ENCODE data around the gene CYP4F12.
A peak's percentile ranks its signal among the peaks of the same experiment; 100 is the strongest.

CYP4F12 gene

GRCh38 chr19:15672580-15673175, at the start of gene CYP4F12:
TSS of gene CYP4F12 (plus strand) at chr19:15673087. CDS start at chr19:15673530, 443 bp downstream.
- no peak for DNase-seq (ENCODE audit: low read depth)

- no peak for DNase-seq (ENCODE audit: low read depth)
These were observed 49.1 kb upstream of the CYP4F12 start for GRCh38 chr19:15623711-15624318.

GRCh38 chr19:15628236-15629002, 44.5 kb upstream of the CYP4F12 start:
- DNase-seq (ENCODE audit: low read depth), result no peak

- peak; percentile 91 for DNase-seq (ENCODE audit: low read depth)
These were observed 43.6 kb upstream of the CYP4F12 start for GRCh38 chr19:15629003-15629880.

- DNase-seq (ENCODE audit: low read depth), result no peak
These were observed 41.1 kb upstream of the CYP4F12 start for GRCh38 chr19:15631817-15632216.

- no peak for DNase-seq (ENCODE audit: low read depth)
These were observed 39.6 kb upstream of the CYP4F12 start for GRCh38 chr19:15633082-15633835.

- DNase-seq (ENCODE audit: low read depth), result no peak
These were observed 38.8 kb upstream of the CYP4F12 start for GRCh38 chr19:15634105-15634504.

GRCh38 chr19:15635016-15635805, 37.7 kb upstream of the CYP4F12 start:
- DNase-seq (ENCODE audit: low read depth), result no peak

- no peak for DNase-seq (ENCODE audit: low read depth)
These were observed 36.9 kb upstream of the CYP4F12 start for GRCh38 chr19:15636026-15636425.

GRCh38 chr19:15639596-15639995, 33.3 kb upstream of the CYP4F12 start:
- no peak for DNase-seq (ENCODE audit: low read depth)

- DNase-seq (ENCODE audit: low read depth), result no peak
These were observed 32.5 kb upstream of the CYP4F12 start, which contains the start of gene CYP4F3 for GRCh38 chr19:15640294-15640903. TSS of gene CYP4F3 (plus strand) at chr19:15640897. CDS start at chr19:15641416, 519 bp downstream.

- DNase-seq (ENCODE audit: low read depth), result no peak
These were observed 31.8 kb upstream of the CYP4F12 start for GRCh38 chr19:15640904-15641597.

- no peak for DNase-seq (ENCODE audit: low read depth)
These were observed 30.9 kb upstream of the CYP4F12 start for GRCh38 chr19:15641901-15642491.

- DNase-seq (ENCODE audit: low read depth), result no peak
These were observed 30.1 kb upstream of the CYP4F12 start for GRCh38 chr19:15642807-15643206.

- no peak for DNase-seq (ENCODE audit: low read depth)
These were observed 29.5 kb upstream of the CYP4F12 start for GRCh38 chr19:15643387-15643786.

GRCh38 chr19:15644066-15644741, 28.7 kb upstream of the CYP4F12 start:
- DNase-seq (ENCODE audit: low read depth), result no peak

GRCh38 chr19:15644816-15645215, 28.1 kb upstream of the CYP4F12 start:
- DNase-seq (ENCODE audit: low read depth), result no peak

- no peak for DNase-seq (ENCODE audit: low read depth)
These were observed 23.4 kb upstream of the CYP4F12 start for GRCh38 chr19:15649526-15649925.
